ENCODE data around the gene TTC23. TPM values are rescaled to one million over a fixed set of nuclear protein-coding genes. Genes with fewer than 3 reads are reported as not detected.

The TTC23 gene
- total RNA-seq, 4 donors from 2014 or later: 14.7 to 25.3 (median 19.3) TPM

DNA sequence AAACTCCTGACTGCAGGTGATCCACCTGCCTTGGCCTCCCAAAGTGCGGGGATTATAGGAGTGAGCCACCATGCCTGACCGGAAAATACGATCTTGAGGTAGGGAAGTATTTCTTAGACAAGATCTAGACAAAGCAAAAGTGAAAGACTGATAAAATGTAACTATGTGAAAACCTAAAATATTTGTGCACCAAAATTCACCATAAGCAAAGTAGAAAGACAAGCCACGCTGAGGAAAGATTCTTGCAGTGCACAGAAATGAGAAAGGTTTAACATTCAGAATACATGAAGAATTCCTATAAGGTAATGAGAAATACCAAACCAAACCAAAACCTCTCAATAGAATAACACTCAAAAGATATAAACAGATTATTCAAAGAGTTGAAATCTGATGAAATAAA lies 108.8 kb downstream of the TTC23 start:
- peaks cover 15 to 82% (median 66%) of the 10 kb centered on the region in 4 donors for H3K4me1 ChIP-seq
- DNase-seq (ENCODE audit: extremely low spot score): no peak
- H3K9me3 ChIP-seq: no peaks in the 10 kb centered on the region
- 91% methylated on average over 4 of the region's 4 CpGs for WGBS
- intact Hi-C loops (cut with DNase I): no loop called here
- peak overlapping the region; percentile 97 to 98 (median 98) for H3K27ac ChIP-seq (replicated peaks in 1 of 4)
- H3K36me3 ChIP-seq: peaks cover 11 to 30% (median 25%) of the 10 kb centered on the region in 4 donors
- TF ChIP-seq EP300 (IDR thresholded peaks at IDR 0.05): no peak
- TF ChIP-seq, protein P1, sequence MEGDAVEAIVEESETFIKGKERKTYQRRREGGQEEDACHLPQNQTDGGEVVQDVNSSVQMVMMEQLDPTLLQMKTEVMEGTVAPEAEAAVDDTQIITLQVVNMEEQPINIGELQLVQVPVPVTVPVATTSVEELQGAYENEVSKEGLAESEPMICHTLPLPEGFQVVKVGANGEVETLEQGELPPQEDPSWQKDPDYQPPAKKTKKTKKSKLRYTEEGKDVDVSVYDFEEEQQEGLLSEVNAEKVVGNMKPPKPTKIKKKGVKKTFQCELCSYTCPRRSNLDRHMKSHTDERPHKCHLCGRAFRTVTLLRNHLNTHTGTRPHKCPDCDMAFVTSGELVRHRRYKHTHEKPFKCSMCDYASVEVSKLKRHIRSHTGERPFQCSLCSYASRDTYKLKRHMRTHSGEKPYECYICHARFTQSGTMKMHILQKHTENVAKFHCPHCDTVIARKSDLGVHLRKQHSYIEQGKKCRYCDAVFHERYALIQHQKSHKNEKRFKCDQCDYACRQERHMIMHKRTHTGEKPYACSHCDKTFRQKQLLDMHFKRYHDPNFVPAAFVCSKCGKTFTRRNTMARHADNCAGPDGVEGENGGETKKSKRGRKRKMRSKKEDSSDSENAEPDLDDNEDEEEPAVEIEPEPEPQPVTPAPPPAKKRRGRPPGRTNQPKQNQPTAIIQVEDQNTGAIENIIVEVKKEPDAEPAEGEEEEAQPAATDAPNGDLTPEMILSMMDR (IDR thresholded peaks at IDR 0.05): no peak
- TF ChIP-seq POLR2AphosphoS5 (IDR thresholded peaks at IDR 0.05): peak in 1 of 2 donors; percentile 79
- TF ChIP-seq POLR2A (IDR thresholded peaks at IDR 0.05; ENCODE audit: low read depth): no peak
- H3K27me3 ChIP-seq: no peaks in the 10 kb centered on the region
- no peak overlapping the region for H3K4me3 ChIP-seq

DNA sequence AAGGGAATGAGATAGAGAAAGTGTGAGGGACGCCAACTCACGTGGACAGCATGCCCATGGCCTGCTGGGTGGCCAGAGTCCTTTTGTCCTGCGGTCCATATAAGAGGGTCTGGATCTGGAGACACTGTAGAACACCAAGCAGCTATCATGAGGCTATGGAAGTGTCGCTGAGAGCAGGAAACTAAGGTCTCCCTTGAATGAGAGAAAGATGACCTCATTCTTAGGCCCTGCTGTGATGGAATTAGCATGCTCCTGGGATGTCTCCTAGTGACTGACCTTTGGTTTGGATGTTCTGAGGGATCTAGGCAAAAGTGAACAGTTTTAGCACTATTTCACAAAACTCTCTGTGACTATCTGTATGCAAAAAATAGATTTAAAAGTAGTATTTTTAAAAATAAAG lies 110.1 kb downstream of the TTC23 start:
- peaks cover 15 to 43% (median 30%) of the 10 kb centered on the region in 4 donors for H3K36me3 ChIP-seq
- peaks cover 25 to 82% (median 65%) of the 10 kb centered on the region in 4 donors for H3K4me1 ChIP-seq
- H3K27ac ChIP-seq (replicated peaks in 1 of 4): peak overlapping the region; percentile 97 to 98 (median 98)
- no peaks in the 10 kb centered on the region for H3K9me3 ChIP-seq
- no peak overlapping the region for H3K4me3 ChIP-seq
- H3K27me3 ChIP-seq: no peaks in the 10 kb centered on the region
- TF ChIP-seq POLR2AphosphoS5 (IDR thresholded peaks at IDR 0.05) (peak; percentile 16 to 74), EP300 (IDR thresholded peaks at IDR 0.05) (no peak), POLR2A (IDR thresholded peaks at IDR 0.05; ENCODE audit: low read depth) (no peak)
- TF ChIP-seq, protein P1 (IDR thresholded peaks at IDR 0.05): no peak
- intact Hi-C loops (cut with DNase I): no loop called here
- 90% methylated on average over 4 of the region's 4 CpGs for WGBS
- no peak for DNase-seq (ENCODE audit: extremely low spot score)

DNA sequence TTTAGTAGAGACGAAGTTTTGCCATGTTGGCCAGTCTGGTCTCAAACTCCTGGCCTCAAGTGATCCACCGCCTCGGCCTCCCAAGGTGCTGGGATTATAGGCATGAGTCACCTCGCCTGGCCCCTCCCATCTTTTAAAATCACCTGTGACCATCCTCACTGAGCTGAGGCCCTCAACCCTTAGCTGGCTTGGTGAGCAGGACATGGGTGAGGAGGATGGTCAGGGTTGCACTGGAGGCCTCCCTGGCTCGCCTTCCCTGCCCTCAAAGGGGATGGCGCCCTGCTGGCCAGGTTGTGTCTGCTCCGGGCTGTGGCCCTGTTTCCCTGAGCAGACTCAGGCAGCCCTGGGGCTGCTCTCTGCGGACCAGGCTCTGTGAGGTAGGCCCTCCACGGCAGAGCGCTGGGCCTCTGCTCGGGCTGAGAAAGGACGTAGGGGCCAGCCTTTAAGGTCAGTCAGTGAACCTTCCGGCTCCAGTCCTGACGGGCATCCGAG lies 110.8 kb downstream of the TTC23 start:
- DNase-seq (ENCODE audit: extremely low spot score): no peak
- WGBS: 75% methylated on average over 12 of the region's 15 CpGs
- no peaks in the 10 kb centered on the region for H3K9me3 ChIP-seq
- H3K27ac ChIP-seq (replicated peaks in 1 of 4): peak overlapping the region; percentile 97 to 98 (median 98)
- intact Hi-C loops (cut with DNase I): no loop called here
- no peaks in the 10 kb centered on the region for H3K27me3 ChIP-seq
- TF ChIP-seq EP300 (IDR thresholded peaks at IDR 0.05) (no peak), POLR2AphosphoS5 (IDR thresholded peaks at IDR 0.05) (peak; percentile 45 to 67), POLR2A (IDR thresholded peaks at IDR 0.05; ENCODE audit: low read depth) (no peak)
- TF ChIP-seq, protein P1 (IDR thresholded peaks at IDR 0.05): peak in 1 of 3 experiments; percentile 8
- no peak overlapping the region for H3K4me3 ChIP-seq
- peaks cover 21 to 50% (median 33%) of the 10 kb centered on the region in 4 donors for H3K36me3 ChIP-seq
- peaks cover 23 to 82% (median 65%) of the 10 kb centered on the region in 4 donors for H3K4me1 ChIP-seq

DNA sequence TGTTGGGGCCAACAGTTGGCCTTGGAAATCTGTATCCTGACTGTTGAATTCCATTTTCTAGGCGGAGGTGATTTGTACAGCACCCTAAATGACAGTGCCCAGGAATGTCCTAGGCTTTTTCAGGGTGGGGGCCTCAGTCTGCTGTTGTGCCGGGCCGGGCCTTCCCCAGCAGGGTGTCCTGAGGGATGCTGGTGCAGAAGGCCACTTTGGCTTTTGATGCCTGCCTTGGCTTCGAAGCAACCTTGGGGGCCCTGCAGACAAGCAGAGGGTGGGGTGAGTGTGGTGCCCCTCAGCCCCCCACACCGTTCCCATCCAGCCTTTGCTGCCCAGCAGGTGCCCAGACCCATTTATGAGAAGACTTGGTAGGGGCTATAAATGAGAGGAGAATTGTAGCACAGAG lies 111.5 kb downstream of the TTC23 start:
- peak overlapping the region; percentile 97 to 98 (median 98) for H3K27ac ChIP-seq (replicated peaks in 1 of 4)
- peaks cover 26 to 82% (median 65%) of the 10 kb centered on the region in 4 donors for H3K4me1 ChIP-seq

DNA sequence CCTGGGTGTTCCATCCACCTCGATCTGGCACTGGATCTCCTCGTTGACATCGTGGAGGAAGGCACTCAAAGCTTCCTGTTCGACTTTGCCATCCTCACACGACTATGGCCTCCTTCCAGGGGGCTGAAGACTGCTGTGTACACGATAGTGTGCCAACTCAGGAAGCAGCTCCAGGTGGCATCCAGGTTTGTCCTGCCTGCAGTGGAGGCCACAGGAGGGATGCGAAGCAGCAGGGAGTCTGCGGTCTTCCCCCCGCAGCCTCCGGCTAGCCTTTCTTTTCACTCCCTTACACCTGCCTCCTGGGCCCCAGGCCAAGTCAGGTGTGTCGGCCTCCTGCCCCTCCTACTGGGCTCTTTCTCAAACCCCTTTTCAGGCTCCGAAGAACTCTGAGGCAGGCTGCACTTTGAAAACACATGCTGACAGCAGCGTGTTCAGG lies 112.3 kb downstream of the TTC23 start:
- 87% methylated on average over 12 of the region's 13 CpGs for WGBS
- Histone ChIP-seq H3K27ac (replicated peaks in 1 of 4) (peak overlapping the region; percentile 97 to 98 (median 98)), H3K4me1 (peaks cover 26 to 82% (median 65%) of the 10 kb centered on the region in 4 donors), H3K4me3 (no peak overlapping the region), H3K9me3 (no peaks in the 10 kb centered on the region), H3K36me3 (peaks cover 24 to 58% (median 40%) of the 10 kb centered on the region in 4 donors), H3K27me3 (no peaks in the 10 kb centered on the region)
- TF ChIP-seq, protein P1 (IDR thresholded peaks at IDR 0.05): no peak
- TF ChIP-seq EP300 (IDR thresholded peaks at IDR 0.05) (no peak), POLR2AphosphoS5 (IDR thresholded peaks at IDR 0.05) (peak; percentile 68 to 71)
- intact Hi-C loops (cut with DNase I): no loop called here
- DNase-seq (ENCODE audit: extremely low spot score): no peak

More for the DNA sequence above, 111.5 kb downstream of the TTC23 start:
- Histone ChIP-seq H3K27me3 (no peaks in the 10 kb centered on the region), H3K4me3 (no peak overlapping the region), H3K36me3 (peaks cover 21 to 50% (median 34%) of the 10 kb centered on the region in 4 donors), H3K9me3 (no peaks in the 10 kb centered on the region)
- no peak for DNase-seq (ENCODE audit: extremely low spot score)
- TF ChIP-seq EP300 (IDR thresholded peaks at IDR 0.05) (no peak), POLR2AphosphoS5 (IDR thresholded peaks at IDR 0.05) (peak in 1 of 2 donors; percentile 0)
- whole genome bisulfite sequencing: 91% methylated on average over 5 of the region's 5 CpGs
- intact Hi-C loops (cut with DNase I): no loop called here
